Uterus (tissue), 4 donors: ENCODE data around the gene ZNF446. TPM values are rescaled to one million over a fixed set of nuclear protein-coding genes. Genes with fewer than 3 reads are reported as not detected.

Experiments used
- DNase-seq, 2 donors: peaks; one replicate each; pipeline ENCODE4 v3.0.0-alpha.2; 2019 to 2020
- H3K27ac ChIP-seq, 2 donors: fragments of 200-600 bp; sonication (generic); 1 replicate in 1 of 2; 2 replicates in 1 of 2; pipeline ENCODE4 v1.5.1; 2016 to 2018
- H3K27me3 ChIP-seq, 2 donors: fragments of 200-600 bp; sonication (generic); one replicate each; pipeline ENCODE4 v1.5.1; 2018 to 2019; ENCODE audit warnings: control low read depth in 1 of 2
- H3K36me3 ChIP-seq, 2 donors: fragments of 200-600 bp; sonication (generic); one replicate each; pipeline ENCODE4 v1.5.1; 2019; ENCODE audit warnings: control low read depth in 1 of 2
- H3K4me1 ChIP-seq, 2 donors: fragments of 200-600 bp; sonication (generic); one replicate each; pipeline ENCODE4 v1.5.1; 2018 to 2019; ENCODE audit warnings: control low read depth in 1 of 2
- H3K4me3 ChIP-seq, 2 donors: fragments of 200-600 bp; sonication (generic); 1 replicate in 1 of 2; 2 replicates in 1 of 2; pipeline ENCODE4 v1.5.1; 2018 to 2019; ENCODE audit warnings: mild to moderate bottlenecking in 1 of 2
- H3K9me3 ChIP-seq, 2 donors: fragments of 200-600 bp; sonication (generic); one replicate each; pipeline ENCODE4 v1.5.1; 2019; ENCODE audit warnings: control low read depth in 1 of 2
- POLR2A ChIP-seq, 2 donors: fragments of 450-650 bp; IDR thresholded peaks; one replicate each; pipeline ENCODE4 v1.6.1; 2016; ENCODE audit warnings: antibody characterized with exemption in 2 of 2, mild to moderate bottlenecking in 1 of 2, moderate library complexity in 1 of 2
- intact Hi-C: fragments of 100-400 bp; cut with DNase I; formaldehyde crosslinking; loops from one replicate; pipeline ENCODE4 v1.15.1; 2023; ENCODE audit warnings: low total_unique reads
- total RNA-seq, 4 donors: library from RNA; depleted of rRNA in 3 of 4; stranded (reverse); fragments of >200 nt in 3 of 4; gene quantifications; one replicate each; pipeline versions ENCODE4 v1.1.0 to v1.2.4, GENCODE V29; 2014 to 2023
- TF ChIP-seq, protein P1 (sequence below), 4 experiments: fragments of 200-600 bp in 2 of 4; fragments of 450-650 bp in 2 of 4; sonication (generic) in 2 of 4; IDR thresholded peaks; one replicate each; pipeline ENCODE4 v1.5.1; 2016 to 2019; ENCODE audit warnings: antibody characterized with exemption in 4 of 4, mild to moderate bottlenecking in 2 of 4, moderate library complexity in 1 of 4
- donor health status: DM: yes; HTN: yes; CAD: no.

ZNF446 gene
- total RNA-seq, 4 donors from 2014 or later = 1.8 to 18.7 (median 11.4) TPM

GRCh38 chr19:58471736-58472135 lies 4.4 kb upstream of the ZNF446 start:
- Histone ChIP-seq H3K36me3 (no peaks in the 10 kb centered on the region), H3K4me1 (peaks cover 0 to 8% of the 10 kb centered on the region in 2 donors), H3K27me3 (no peaks in the 10 kb centered on the region), H3K4me3 (no peak overlapping the region), H3K27ac (no peak overlapping the region), H3K9me3 (no peaks in the 10 kb centered on the region)
- DNase-seq = no peak
- no peak for TF ChIP-seq POLR2A (IDR thresholded peaks at IDR 0.05)
- TF ChIP-seq, protein P1, sequence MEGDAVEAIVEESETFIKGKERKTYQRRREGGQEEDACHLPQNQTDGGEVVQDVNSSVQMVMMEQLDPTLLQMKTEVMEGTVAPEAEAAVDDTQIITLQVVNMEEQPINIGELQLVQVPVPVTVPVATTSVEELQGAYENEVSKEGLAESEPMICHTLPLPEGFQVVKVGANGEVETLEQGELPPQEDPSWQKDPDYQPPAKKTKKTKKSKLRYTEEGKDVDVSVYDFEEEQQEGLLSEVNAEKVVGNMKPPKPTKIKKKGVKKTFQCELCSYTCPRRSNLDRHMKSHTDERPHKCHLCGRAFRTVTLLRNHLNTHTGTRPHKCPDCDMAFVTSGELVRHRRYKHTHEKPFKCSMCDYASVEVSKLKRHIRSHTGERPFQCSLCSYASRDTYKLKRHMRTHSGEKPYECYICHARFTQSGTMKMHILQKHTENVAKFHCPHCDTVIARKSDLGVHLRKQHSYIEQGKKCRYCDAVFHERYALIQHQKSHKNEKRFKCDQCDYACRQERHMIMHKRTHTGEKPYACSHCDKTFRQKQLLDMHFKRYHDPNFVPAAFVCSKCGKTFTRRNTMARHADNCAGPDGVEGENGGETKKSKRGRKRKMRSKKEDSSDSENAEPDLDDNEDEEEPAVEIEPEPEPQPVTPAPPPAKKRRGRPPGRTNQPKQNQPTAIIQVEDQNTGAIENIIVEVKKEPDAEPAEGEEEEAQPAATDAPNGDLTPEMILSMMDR (IDR thresholded peaks at IDR 0.05) = no peak
- intact Hi-C loops = no loop called here

DNA sequence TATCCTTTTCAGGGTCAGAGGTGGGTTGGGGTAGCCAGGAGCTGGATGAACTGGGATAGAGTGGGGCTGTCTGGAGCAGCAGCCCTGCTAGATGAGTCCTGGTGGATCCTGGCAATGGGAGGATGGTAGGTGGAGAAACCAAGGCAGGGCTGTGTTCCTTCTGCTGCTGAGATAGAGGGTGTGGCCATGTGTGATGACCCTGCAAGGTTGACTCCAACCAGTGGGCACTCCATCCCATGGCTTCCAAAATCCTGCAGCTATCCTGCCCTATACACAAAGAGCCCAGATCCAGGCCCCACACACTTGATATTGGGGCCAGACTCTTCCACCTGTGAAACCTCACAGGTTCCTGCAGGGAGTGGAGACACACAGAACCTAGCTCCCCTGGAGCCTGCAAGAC lies 2.4 kb upstream of the ZNF446 start:
- TF ChIP-seq, protein P1 (IDR thresholded peaks at IDR 0.05) = no peak
- no peak for TF ChIP-seq POLR2A (IDR thresholded peaks at IDR 0.05)
- H3K27ac ChIP-seq = no peak overlapping the region
- intact Hi-C loops = no loop called here
- DNase-seq = no peak
- no peaks in the 10 kb centered on the region for H3K36me3 ChIP-seq
- no peaks in the 10 kb centered on the region for H3K9me3 ChIP-seq
- H3K4me1 ChIP-seq = peaks cover 0 to 5% of the 10 kb centered on the region in 2 donors
- H3K27me3 ChIP-seq = no peaks in the 10 kb centered on the region
- no peak overlapping the region for H3K4me3 ChIP-seq

DNA sequence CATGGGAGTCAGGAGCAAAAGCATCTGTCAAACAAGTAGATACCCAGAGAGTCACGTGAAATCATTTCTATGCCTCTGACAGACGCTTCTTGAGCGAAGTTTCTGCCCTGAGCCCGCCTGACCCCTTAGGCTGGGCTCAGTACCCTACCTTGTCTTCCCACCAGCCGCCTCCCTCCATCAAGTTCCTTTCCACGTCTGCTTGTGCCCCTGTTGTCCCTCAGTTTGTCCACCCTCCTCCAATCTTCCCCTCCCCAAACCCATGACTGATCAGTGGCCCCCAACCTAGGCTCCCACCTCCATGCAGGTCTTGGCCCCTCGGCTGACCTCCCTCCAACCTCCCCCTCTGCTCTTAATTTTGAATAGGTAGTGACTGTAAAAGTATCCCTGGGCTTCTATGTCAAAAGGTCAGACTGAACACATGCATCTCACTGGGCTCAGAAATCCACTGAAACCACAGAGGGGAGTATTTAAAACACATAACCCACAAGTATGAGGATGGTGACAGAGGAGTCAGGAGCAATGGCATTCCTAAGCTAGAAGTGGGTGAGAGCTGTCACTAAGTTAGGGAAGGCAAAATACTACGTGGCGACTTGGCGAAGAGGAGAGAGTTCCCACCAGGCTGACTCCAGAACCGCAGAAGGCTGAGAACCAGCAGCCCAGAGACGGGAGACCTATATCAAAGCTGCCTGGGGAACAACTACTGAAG lies 1.7 kb upstream of the ZNF446 start:
- DNase-seq = no peak
- Histone ChIP-seq H3K9me3 (no peaks in the 10 kb centered on the region), H3K4me1 (peaks cover 0 to 5% of the 10 kb centered on the region in 2 donors), H3K36me3 (no peaks in the 10 kb centered on the region), H3K27me3 (no peaks in the 10 kb centered on the region), H3K4me3 (no peak overlapping the region), H3K27ac (no peak overlapping the region)
- TF ChIP-seq, protein P1 (IDR thresholded peaks at IDR 0.05) = no peak
- TF ChIP-seq POLR2A (IDR thresholded peaks at IDR 0.05) = no peak
- intact Hi-C loops = no loop called here

GRCh38 chr19:58474997-58475713 lies 997 bp upstream of the ZNF446 start:
- H3K36me3 ChIP-seq = no peaks in the 10 kb centered on the region
- no peaks in the 10 kb centered on the region for H3K9me3 ChIP-seq
- H3K4me1 ChIP-seq = peaks cover 0 to 5% of the 10 kb centered on the region in 2 donors
- DNase-seq = no peak
- peak overlapping the region; percentile 84 to 87 for H3K27ac ChIP-seq
- no peaks in the 10 kb centered on the region for H3K27me3 ChIP-seq
- no peak for TF ChIP-seq POLR2A (IDR thresholded peaks at IDR 0.05)
- TF ChIP-seq, protein P1 (IDR thresholded peaks at IDR 0.05) = no peak
- peak overlapping the region; percentile 55 to 58 for H3K4me3 ChIP-seq
- intact Hi-C loops = no loop called here

- intact Hi-C loops = no loop called here
- H3K4me3 ChIP-seq = peak overlapping the region; percentile 55 to 58
- H3K9me3 ChIP-seq = no peaks in the 10 kb centered on the region
- no peaks in the 10 kb centered on the region for H3K36me3 ChIP-seq
- H3K27me3 ChIP-seq = no peaks in the 10 kb centered on the region
- DNase-seq = no peak
- H3K4me1 ChIP-seq = peaks cover 0 to 5% of the 10 kb centered on the region in 2 donors
- TF ChIP-seq, protein P1 (IDR thresholded peaks at IDR 0.05) = no peak
- no peak for TF ChIP-seq POLR2A (IDR thresholded peaks at IDR 0.05)
- peak overlapping the region; percentile 84 to 87 for H3K27ac ChIP-seq
Observed at GRCh38 chr19:58476498-58477015, 405 bp downstream of the ZNF446 start.
